Mucosa of descending colon (tissue), 3 donors: Measurements from ENCODE around the gene RFNG. TPM values are rescaled to one million over a fixed set of nuclear protein-coding genes. Genes with fewer than 3 reads are reported as not detected.
A peak's percentile ranks its signal among the peaks of the same experiment; 100 is the strongest.

ENCODE experiments used
- ATAC-seq: fragments of 200-7000 bp; cut with Tn5 transposase; one replicate; pipeline ENCODE4 v1.9.1; 2020; ENCODE audit warnings: mild to moderate bottlenecking, moderate library complexity
- DNase-seq, 3 donors: peaks; one replicate each; pipeline ENCODE4 v3.0.0-alpha.2; 2020
- H3K36me3 ChIP-seq: fragments of 200-600 bp; one replicate; pipeline ENCODE4 v1.8.0; 2021; ENCODE audit warnings: low read depth, mild to moderate bottlenecking
- H3K4me1 ChIP-seq: fragments of 200-600 bp; one replicate; pipeline ENCODE4 v1.8.0; 2021; ENCODE audit warnings: low read depth, mild to moderate bottlenecking
- H3K4me3 ChIP-seq: fragments of 200-600 bp; one replicate; pipeline ENCODE4 v1.8.0; 2021; ENCODE audit warnings: mild to moderate bottlenecking
- H3K9me3 ChIP-seq: fragments of 200-600 bp; one replicate; pipeline ENCODE4 v1.8.0; 2021; ENCODE audit warnings: mild to moderate bottlenecking
- intact Hi-C, 2 donors: fragments of 100-400 bp; cut with DNase I in 1 of 2; cut with micrococcal nuclease in 1 of 2; formaldehyde crosslinking; loops; one replicate each; pipeline versions ENCODE4 v1.11.0 to v1.11.1; 2022; cut with DNase I, micrococcal nuclease
- total RNA-seq, 3 donors: library from RNA; stranded (reverse); fragmentation: NEBNext Ultra II Directional in 2 of 3; extraction: Animal tissue kit (Norgen Biotek cat#: 25700) in 2 of 3; gene quantifications; one replicate each; pipeline versions ENCODE4 v1.2.1 to v1.2.4, GENCODE V29; 2021 to 2023
- TF ChIP-seq, protein P1 (sequence below): fragments of 200-600 bp; IDR thresholded peaks from one replicate; pipeline ENCODE4 v1.8.0; 2022; ENCODE audit warnings: antibody characterized with exemption, mild to moderate bottlenecking
- donor health status: DM: no; HTN: no; CAD: no; lungs with moderate emphysema.
- donor health status: DM: no; HTN: no; CAD: no.
- donor health status: DM: no; HTN: yes; CAD: no.

Gene RFNG
- total RNA-seq, 3 donors from 2014 or later = 30.7 to 37.9 (median 30.9) TPM

GRCh38 chr17:82076785-82077591, 25.4 kb upstream of the RFNG start:
- TF ChIP-seq, protein P1, sequence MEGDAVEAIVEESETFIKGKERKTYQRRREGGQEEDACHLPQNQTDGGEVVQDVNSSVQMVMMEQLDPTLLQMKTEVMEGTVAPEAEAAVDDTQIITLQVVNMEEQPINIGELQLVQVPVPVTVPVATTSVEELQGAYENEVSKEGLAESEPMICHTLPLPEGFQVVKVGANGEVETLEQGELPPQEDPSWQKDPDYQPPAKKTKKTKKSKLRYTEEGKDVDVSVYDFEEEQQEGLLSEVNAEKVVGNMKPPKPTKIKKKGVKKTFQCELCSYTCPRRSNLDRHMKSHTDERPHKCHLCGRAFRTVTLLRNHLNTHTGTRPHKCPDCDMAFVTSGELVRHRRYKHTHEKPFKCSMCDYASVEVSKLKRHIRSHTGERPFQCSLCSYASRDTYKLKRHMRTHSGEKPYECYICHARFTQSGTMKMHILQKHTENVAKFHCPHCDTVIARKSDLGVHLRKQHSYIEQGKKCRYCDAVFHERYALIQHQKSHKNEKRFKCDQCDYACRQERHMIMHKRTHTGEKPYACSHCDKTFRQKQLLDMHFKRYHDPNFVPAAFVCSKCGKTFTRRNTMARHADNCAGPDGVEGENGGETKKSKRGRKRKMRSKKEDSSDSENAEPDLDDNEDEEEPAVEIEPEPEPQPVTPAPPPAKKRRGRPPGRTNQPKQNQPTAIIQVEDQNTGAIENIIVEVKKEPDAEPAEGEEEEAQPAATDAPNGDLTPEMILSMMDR = no peak
- Histone ChIP-seq H3K4me3 (no peak overlapping the region), H3K9me3 (no peaks in the 10 kb centered on the region), H3K36me3 (peaks cover 8% of the 10 kb centered on the region), H3K4me1 (peaks cover 4% of the 10 kb centered on the region)
- intact Hi-C loops = no loop called here
- DNase-seq (no peak), ATAC-seq (peak; percentile 2)

GRCh38 chr17:82076018-82076784, 24.6 kb upstream of the RFNG start:
- H3K9me3 ChIP-seq = no peaks in the 10 kb centered on the region

GRCh38 chr17:82073446-82073845, 21.8 kb upstream of the RFNG start:
- H3K36me3 ChIP-seq = no peaks in the 10 kb centered on the region
- TF ChIP-seq, protein P1 = no peak
- DNase-seq (no peak), ATAC-seq (no peak)
- no peaks in the 10 kb centered on the region for H3K9me3 ChIP-seq
- intact Hi-C loops = no loop called here
- H3K4me3 ChIP-seq = no peak overlapping the region
- peaks cover 4% of the 10 kb centered on the region for H3K4me1 ChIP-seq

More at GRCh38 chr17:82076018-82076784, 24.6 kb upstream of the RFNG start:
- H3K4me3 ChIP-seq = no peak overlapping the region
- TF ChIP-seq, protein P1 = no peak
- ATAC-seq (no peak), DNase-seq (no peak)
- H3K36me3 ChIP-seq = peaks cover 8% of the 10 kb centered on the region
- intact Hi-C loops = no loop called here
- H3K4me1 ChIP-seq = peaks cover 4% of the 10 kb centered on the region

GRCh38 chr17:82072827-82073226, 21.2 kb upstream of the RFNG start:
- peak; percentile 96 for ATAC-seq

GRCh38 chr17:82070611-82071010, 19.0 kb upstream of the RFNG start:
- TF ChIP-seq, protein P1 = no peak
- no peak for ATAC-seq
- Histone ChIP-seq H3K4me3 (no peak overlapping the region), H3K9me3 (no peaks in the 10 kb centered on the region), H3K36me3 (no peaks in the 10 kb centered on the region), H3K4me1 (peaks cover 10% of the 10 kb centered on the region)
- no peak for DNase-seq
- intact Hi-C loops = no loop called here

More at GRCh38 chr17:82072827-82073226, 21.2 kb upstream of the RFNG start:
- Histone ChIP-seq H3K9me3 (no peaks in the 10 kb centered on the region), H3K4me3 (no peak overlapping the region), H3K4me1 (peaks cover 4% of the 10 kb centered on the region), H3K36me3 (no peaks in the 10 kb centered on the region)
- peak in 2 of 3 donors; percentile 63 to 66 for DNase-seq
- intact Hi-C loops = no loop called here
- TF ChIP-seq, protein P1 = no peak
